Endodermal cell (in vitro differentiated cells): ENCODE results near the gene MYLK3. TPM values are rescaled to one million over a fixed set of nuclear protein-coding genes. Genes with fewer than 3 reads are reported as not detected.

Experiments used
- DNase-seq: peaks from one replicate; pipeline ENCODE4 v3.0.0-alpha.2; 2017
- H3K27ac ChIP-seq: 2 replicates; pipeline ENCODE4 v1.5.1; 2013; ENCODE audit warnings: mild to moderate bottlenecking, low read depth, low read length, moderate library complexity
- H3K27me3 ChIP-seq: 2 replicates; pipeline ENCODE4 v1.6.1; 2013; ENCODE audit warnings: mild to moderate bottlenecking, low read length, moderate library complexity; ENCODE audit not compliant: insufficient read depth, control insufficient read depth, poor library complexity, severe bottlenecking
- H3K36me3 ChIP-seq: 2 replicates; pipeline ENCODE4 v1.7.0; 2013; ENCODE audit warnings: mild to moderate bottlenecking, low read length, moderate library complexity; ENCODE audit not compliant: control insufficient read depth, insufficient read depth
- H3K4me1 ChIP-seq: one replicate; pipeline ENCODE4 v1.7.0; 2013; ENCODE audit warnings: low read length; ENCODE audit not compliant: control insufficient read depth, insufficient read depth
- H3K4me3 ChIP-seq: 2 replicates; pipeline ENCODE4 v1.5.1; 2013; ENCODE audit warnings: mild to moderate bottlenecking, low read length, moderate library complexity
- H3K9ac ChIP-seq: 2 replicates; pipeline ENCODE4 v1.6.1; 2013; ENCODE audit warnings: mild to moderate bottlenecking, low read length, moderate library complexity; ENCODE audit not compliant: poor library complexity, severe bottlenecking; ENCODE audit errors: extremely low read depth
- H3K9me3 ChIP-seq: 2 replicates; pipeline ENCODE4 v1.6.1; 2013; ENCODE audit warnings: mild to moderate bottlenecking, low read length, moderate library complexity; ENCODE audit not compliant: control insufficient read depth
- H3K27ac Mint-ChIP-seq: 2 replicates; pipeline ENCODE4 v1.8.0; 2020; ENCODE audit warnings: mixed read lengths
- H3K27me3 Mint-ChIP-seq: 2 replicates; pipeline ENCODE4 v1.8.0; 2021; ENCODE audit warnings: mild to moderate bottlenecking, mixed read lengths; ENCODE audit not compliant: insufficient read depth
- H3K36me3 Mint-ChIP-seq: 2 replicates; pipeline ENCODE4 v1.8.0; 2020; ENCODE audit warnings: low read depth, mixed read lengths
- H3K4me1 Mint-ChIP-seq: 2 replicates; pipeline ENCODE4 v1.8.0; 2020; ENCODE audit warnings: mixed read lengths
- H3K4me3 Mint-ChIP-seq: 2 replicates; pipeline ENCODE4 v1.8.0; 2020; ENCODE audit warnings: mild to moderate bottlenecking, moderate library complexity, mixed read lengths
- H3K9me3 Mint-ChIP-seq: 2 replicates; pipeline ENCODE4 v1.8.0; 2020; ENCODE audit warnings: mild to moderate bottlenecking, mixed read lengths
- CTCF ChIP-seq: fragments of 200-600 bp; sonication (generic); conservative IDR thresholded peaks from 2 replicates; pipeline ENCODE4 v1.5.0; 2021; ENCODE audit warnings: antibody characterized with exemption, mild to moderate bottlenecking
- WGBS, 2 experiments: methylation state at CpG; one replicate each; pipeline versions ENCODE4 v1.1.5 to v1.1.7; 2013; ENCODE audit warnings: missing lambda C conversion rate in 2 of 2, mixed read lengths in 1 of 2; ENCODE audit not compliant: insufficient coverage in 1 of 2, insufficient read length in 1 of 2; 5-methylcytosine and 5-hydroxymethylcytosine counted together
- total RNA-seq, 2 donors: library from RNA; stranded (reverse); fragmentation: NEBNext Ultra II Directional in 1 of 2; extraction: Animal tissue kit (Norgen Biotek cat#: 25700) in 1 of 2; gene quantifications; 2 replicates in 1 of 2; 3 replicates in 1 of 2; pipeline ENCODE4 v1.2.1, GENCODE V29; 2021

MYLK3 gene
- total RNA-seq, 2 donors from 2014 or later: 2.3 to 4.0 TPM

- Mint-ChIP-seq H3K27me3 (no peaks in the 10 kb centered on the region), H3K9me3 (peaks cover 13% of the 10 kb centered on the region), H3K27ac (no peak overlapping the region), H3K4me3 (no peak overlapping the region), H3K4me1 (no peaks in the 10 kb centered on the region), H3K36me3 (peaks cover 8% of the 10 kb centered on the region)
- DNase-seq: no peak
- Histone ChIP-seq H3K27me3 (no peaks in the 10 kb centered on the region), H3K9ac (no peak overlapping the region), H3K4me1 (no peaks in the 10 kb centered on the region), H3K9me3 (peaks cover 14% of the 10 kb centered on the region), H3K27ac (no peak overlapping the region), H3K36me3 (no peaks in the 10 kb centered on the region), H3K4me3 (no peak overlapping the region)
- 88 to 95% methylated on average over 4 to 7 of the region's 7 CpGs for WGBS, 2 experiments
- no peak for TF ChIP-seq CTCF
Observed at GRCh38 chr16:46729326-46729995, 18.7 kb downstream of the MYLK3 start.

- H3K36me3 ChIP-seq: no peaks in the 10 kb centered on the region
- H3K27me3 Mint-ChIP-seq: no peaks in the 10 kb centered on the region
Observed at GRCh38 chr16:46728806-46729205, 19.3 kb downstream of the MYLK3 start.

GRCh38 chr16:46727630-46728029 lies 20.5 kb downstream of the MYLK3 start:
- no peaks in the 10 kb centered on the region for H3K27me3 Mint-ChIP-seq
- H3K27ac ChIP-seq: no peak overlapping the region
- no peak overlapping the region for H3K27ac Mint-ChIP-seq
- no peak overlapping the region for H3K4me3 Mint-ChIP-seq
- peaks cover 10% of the 10 kb centered on the region for H3K36me3 Mint-ChIP-seq
- H3K4me3 ChIP-seq: no peak overlapping the region
- H3K9me3 Mint-ChIP-seq: peaks cover 24% of the 10 kb centered on the region
- no peaks in the 10 kb centered on the region for H3K4me1 ChIP-seq
- no peak for TF ChIP-seq CTCF
- H3K36me3 ChIP-seq: no peaks in the 10 kb centered on the region
- no peak overlapping the region for H3K9ac ChIP-seq
- 91 to 92% methylated on average over 7 to 9 of the region's 9 CpGs for WGBS, 2 experiments
- no peaks in the 10 kb centered on the region for H3K4me1 Mint-ChIP-seq
- DNase-seq: no peak
- H3K9me3 ChIP-seq: peaks cover 22% of the 10 kb centered on the region
- no peaks in the 10 kb centered on the region for H3K27me3 ChIP-seq

More at GRCh38 chr16:46728806-46729205, 19.3 kb downstream of the MYLK3 start:
- no peaks in the 10 kb centered on the region for H3K4me1 ChIP-seq
- Mint-ChIP-seq H3K27ac (no peak overlapping the region), H3K36me3 (peaks cover 8% of the 10 kb centered on the region), H3K9me3 (peaks cover 18% of the 10 kb centered on the region), H3K4me1 (no peaks in the 10 kb centered on the region), H3K4me3 (no peak overlapping the region)
- H3K9me3 ChIP-seq: peaks cover 16% of the 10 kb centered on the region
- H3K27me3 ChIP-seq: no peaks in the 10 kb centered on the region
- no peak for TF ChIP-seq CTCF
- H3K4me3 ChIP-seq: no peak overlapping the region
- DNase-seq: no peak
- H3K9ac ChIP-seq: no peak overlapping the region
- 92 to 100% methylated on average over 6 to 14 of the region's 14 CpGs for WGBS, 2 experiments
- H3K27ac ChIP-seq: no peak overlapping the region
